NK-92 treated with Interleukin-12 subunit alpha and Interleukin-12 subunit beta, amount 100 ng/mL, for 24 hours (cell line): Measurements from ENCODE around the gene MBD1.
"Not testable (repeated sequence)": the region's sequence is repeated elsewhere in the genome, so short reads cannot be mapped to it uniquely, and the experiment has no call there.

Experiments used
- DNase-seq: peaks from one replicate; lab custom pipeline; 2025; lab: John Stamatoyannopoulos, UW

Gene MBD1

GRCh38 chr18:50281295-50281971, at the start of gene MBD1:
TSS of gene MBD1 (minus strand) at chr18:50281523. CDS start at chr18:50279992, 1,531 bp downstream.
- peak; percentile 99 for DNase-seq

- no peak for DNase-seq
Measured at GRCh38 chr18:50330176-50330575, 48.9 kb upstream of the MBD1 start.

- no peak for DNase-seq
Measured at GRCh38 chr18:50327983-50328382, 46.7 kb upstream of the MBD1 start.

- no peak for DNase-seq
Measured at GRCh38 chr18:50320719-50321118, 39.4 kb upstream of the MBD1 start.

GRCh38 chr18:50315100-50315871, 34.0 kb upstream of the MBD1 start:
- DNase-seq, result no peak

GRCh38 chr18:50313873-50314460, 32.6 kb upstream of the MBD1 start:
- DNase-seq, result no peak

GRCh38 chr18:50313031-50313607, 31.8 kb upstream of the MBD1 start:
- no peak for DNase-seq

GRCh38 chr18:50312296-50313030, 31.1 kb upstream of the MBD1 start:
- no peak for DNase-seq

- no peak for DNase-seq
Measured at GRCh38 chr18:50311650-50312049, 30.3 kb upstream of the MBD1 start.

- DNase-seq, result no peak
Measured at GRCh38 chr18:50310080-50310479, 28.8 kb upstream of the MBD1 start.

- not testable (repeated sequence) for DNase-seq
Measured at GRCh38 chr18:50308851-50309250, 27.5 kb upstream of the MBD1 start.

GRCh38 chr18:50307738-50308470, 26.6 kb upstream of the MBD1 start:
- DNase-seq, result peak; percentile 49

- no peak for DNase-seq
Measured at GRCh38 chr18:50307400-50307737, 26.0 kb upstream of the MBD1 start.

GRCh38 chr18:50306944-50307343, 25.6 kb upstream of the MBD1 start:
- DNase-seq, result no peak

- no peak for DNase-seq
Measured at GRCh38 chr18:50301074-50301473, 19.8 kb upstream of the MBD1 start.

GRCh38 chr18:50299626-50300388, 18.5 kb upstream of the MBD1 start:
- DNase-seq, result no peak

GRCh38 chr18:50298443-50299284, 17.3 kb upstream of the MBD1 start:
- DNase-seq, result no peak

- peak; percentile 50 for DNase-seq
Measured at GRCh38 chr18:50297621-50298442, 16.5 kb upstream of the MBD1 start.

GRCh38 chr18:50293039-50293438, 11.7 kb upstream of the MBD1 start:
- no peak for DNase-seq
